ENCODE measurements around the gene LIPT2.

LIPT2 gene

GRCh38 chr11:74494916-74495315 is 1.4 kb upstream of the LIPT2 start:
- DNase-seq (ENCODE audit: low read depth): no peak

- no peak for DNase-seq (ENCODE audit: low read depth)
Observed at GRCh38 chr11:74493791-74494630, 487 bp upstream of the LIPT2 start.

GRCh38 chr11:74492084-74492483 is 1.4 kb downstream of the LIPT2 start:
- no peak for DNase-seq (ENCODE audit: low read depth)

- no peak for DNase-seq (ENCODE audit: low read depth)
Observed at GRCh38 chr11:74490941-74491340, 2.6 kb downstream of the LIPT2 start.

- DNase-seq (ENCODE audit: low read depth): no peak
Observed at GRCh38 chr11:74487875-74488274, 5.6 kb downstream of the LIPT2 start.

GRCh38 chr11:74485868-74486267 is 7.7 kb downstream of the LIPT2 start:
- no peak for DNase-seq (ENCODE audit: low read depth)

GRCh38 chr11:74480688-74481417 is 12.7 kb downstream of the LIPT2 start:
- DNase-seq (ENCODE audit: low read depth): no peak

GRCh38 chr11:74479732-74480123 is 13.8 kb downstream of the LIPT2 start:
- DNase-seq (ENCODE audit: low read depth): no peak

- no peak for DNase-seq (ENCODE audit: low read depth)
Observed at GRCh38 chr11:74478877-74479731, 14.4 kb downstream of the LIPT2 start.

GRCh38 chr11:74476536-74476935 is 17.0 kb downstream of the LIPT2 start:
- no peak for DNase-seq (ENCODE audit: low read depth)

GRCh38 chr11:74474316-74474715 is 19.2 kb downstream of the LIPT2 start:
- DNase-seq (ENCODE audit: low read depth): no peak

- no peak for DNase-seq (ENCODE audit: low read depth)
Observed at GRCh38 chr11:74473382-74474173, 19.9 kb downstream of the LIPT2 start.

- DNase-seq (ENCODE audit: low read depth): no peak
Observed at GRCh38 chr11:74471668-74472429, 21.7 kb downstream of the LIPT2 start.

- DNase-seq (ENCODE audit: low read depth): no peak
Observed at GRCh38 chr11:74471037-74471436, 22.5 kb downstream of the LIPT2 start.

GRCh38 chr11:74470526-74470925 is 23.0 kb downstream of the LIPT2 start:
- DNase-seq (ENCODE audit: low read depth): no peak

GRCh38 chr11:74468936-74469335 is 24.6 kb downstream of the LIPT2 start:
- no peak for DNase-seq (ENCODE audit: low read depth)

- DNase-seq (ENCODE audit: low read depth): no peak
Observed at GRCh38 chr11:74468521-74468920, 25.0 kb downstream of the LIPT2 start.

- DNase-seq (ENCODE audit: low read depth): no peak
Observed at GRCh38 chr11:74468058-74468457, 25.5 kb downstream of the LIPT2 start.

- DNase-seq (ENCODE audit: low read depth): no peak
Observed at GRCh38 chr11:74466916-74467885, 26.3 kb downstream of the LIPT2 start, which contains the start of gene KCNE3. Gene KCNE3 (minus strand): TSS chr11:74467549. CDS start chr11:74457563, 9,986 bp downstream.

All from T-helper 22 cell (primary cell).